Esophagus muscularis mucosa (tissue), 4 donors: ENCODE results near the gene KTN1. TPM values are rescaled to one million over a fixed set of nuclear protein-coding genes. Genes with fewer than 3 reads are reported as not detected.

Experiments
- DNase-seq: peaks from one replicate; pipeline ENCODE4 v3.0.0-alpha.2; 2017; ENCODE audit errors: extremely low spot score
- H3K27ac ChIP-seq, 4 donors: fragments of 200-600 bp; sonication (generic); replicated peaks in 1 of 4; 1 replicate in 3 of 4; 2 replicates in 1 of 4; pipeline ENCODE4 v1.5.1; 2016 to 2019; ENCODE audit warnings: mild to moderate bottlenecking in 1 of 4
- H3K27me3 ChIP-seq, 4 donors: fragments of 200-600 bp; sonication (generic); one replicate each; pipeline versions ENCODE4 v1.5.1 to v1.6.0; 2016 to 2019
- H3K36me3 ChIP-seq, 4 donors: fragments of 200-600 bp; sonication (generic); one replicate each; pipeline ENCODE4 v1.5.1; 2016 to 2019
- H3K4me1 ChIP-seq, 4 donors: fragments of 200-600 bp; sonication (generic); one replicate each; pipeline ENCODE4 v1.5.1; 2016 to 2019
- H3K4me3 ChIP-seq, 4 donors: fragments of 200-600 bp; sonication (generic); 1 replicate in 2 of 4; 2 replicates in 2 of 4; pipeline ENCODE4 v1.5.1; 2016 to 2019; ENCODE audit warnings: mild to moderate bottlenecking in 4 of 4, moderate library complexity in 1 of 4
- H3K9me3 ChIP-seq, 4 donors: fragments of 200-600 bp; sonication (generic); 1 replicate in 3 of 4; 2 replicates in 1 of 4; pipeline ENCODE4 v1.5.1; 2016 to 2019
- EP300 ChIP-seq: sonication (generic); formaldehyde crosslinking; IDR thresholded peaks from one replicate; pipeline ENCODE4 v1.6.1; 2017; ENCODE audit warnings: antibody characterized with exemption
- POLR2A ChIP-seq: fragments of 450-650 bp; IDR thresholded peaks from one replicate; pipeline ENCODE4 v1.6.1; 2017; ENCODE audit warnings: antibody characterized with exemption, moderate library complexity, mild to moderate bottlenecking, low read depth
- POLR2AphosphoS5 ChIP-seq, 2 donors: sonication (generic); formaldehyde crosslinking; IDR thresholded peaks; one replicate each; pipeline ENCODE4 v1.6.1; 2017; ENCODE audit warnings: antibody characterized with exemption in 2 of 2
- WGBS: methylation state at CpG from one replicate; pipeline ENCODE4 v1.1.5; 2018; 5-methylcytosine and 5-hydroxymethylcytosine counted together
- intact Hi-C: fragments of 100-400 bp; cut with DNase I; formaldehyde crosslinking; loops from one replicate; pipeline ENCODE4 v1.15.1; 2023
- total RNA-seq, 4 donors: library from RNA; depleted of rRNA; stranded (reverse); fragments of >200 nt; gene quantifications; one replicate each; pipeline versions ENCODE4 v1.1.0 to v1.2.1, GENCODE V29; 2016
- TF ChIP-seq, protein P1 (sequence below), 3 experiments: fragments of 200-600 bp in 2 of 3; fragments of 450-650 bp in 1 of 3; sonication (generic) in 2 of 3; IDR thresholded peaks; one replicate each; pipeline ENCODE4 v1.5.1; 2017 to 2019; ENCODE audit warnings: antibody characterized with exemption in 3 of 3, mild to moderate bottlenecking in 2 of 3, moderate library complexity in 1 of 3

The KTN1 gene
- total RNA-seq, 4 donors from 2014 or later: 137 to 151 (median 146) TPM

DNA sequence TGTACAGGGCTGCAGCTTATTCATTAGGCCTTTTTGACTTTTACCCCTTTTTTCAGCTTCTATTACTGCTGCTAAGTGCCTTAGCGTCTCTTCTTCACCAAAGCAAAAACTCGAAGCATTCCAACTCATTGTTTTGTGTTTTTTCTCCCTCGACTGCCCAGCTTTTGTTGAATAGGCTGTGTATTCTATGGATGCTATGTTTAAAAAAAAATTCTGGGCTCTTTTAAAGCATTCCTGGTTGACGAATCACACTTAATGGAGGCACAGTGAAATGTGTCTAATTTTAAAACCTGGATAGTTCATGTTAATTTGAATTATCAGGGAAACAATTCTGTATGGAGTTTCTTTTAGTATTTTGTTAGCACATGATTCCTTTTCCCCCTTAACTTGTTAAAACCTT, 29.7 kb downstream of the KTN1 start:
- no peak for DNase-seq
- H3K27me3 ChIP-seq: no peaks in the 10 kb centered on the region
- WGBS: 35% methylated on average over 4 of the region's 4 CpGs
- intact Hi-C loops: no loop called here
- TF ChIP-seq POLR2A (no peak), EP300 (no peak), POLR2AphosphoS5 (IDR thresholded peaks at IDR 0.05) (no peak)
- TF ChIP-seq, protein P1, sequence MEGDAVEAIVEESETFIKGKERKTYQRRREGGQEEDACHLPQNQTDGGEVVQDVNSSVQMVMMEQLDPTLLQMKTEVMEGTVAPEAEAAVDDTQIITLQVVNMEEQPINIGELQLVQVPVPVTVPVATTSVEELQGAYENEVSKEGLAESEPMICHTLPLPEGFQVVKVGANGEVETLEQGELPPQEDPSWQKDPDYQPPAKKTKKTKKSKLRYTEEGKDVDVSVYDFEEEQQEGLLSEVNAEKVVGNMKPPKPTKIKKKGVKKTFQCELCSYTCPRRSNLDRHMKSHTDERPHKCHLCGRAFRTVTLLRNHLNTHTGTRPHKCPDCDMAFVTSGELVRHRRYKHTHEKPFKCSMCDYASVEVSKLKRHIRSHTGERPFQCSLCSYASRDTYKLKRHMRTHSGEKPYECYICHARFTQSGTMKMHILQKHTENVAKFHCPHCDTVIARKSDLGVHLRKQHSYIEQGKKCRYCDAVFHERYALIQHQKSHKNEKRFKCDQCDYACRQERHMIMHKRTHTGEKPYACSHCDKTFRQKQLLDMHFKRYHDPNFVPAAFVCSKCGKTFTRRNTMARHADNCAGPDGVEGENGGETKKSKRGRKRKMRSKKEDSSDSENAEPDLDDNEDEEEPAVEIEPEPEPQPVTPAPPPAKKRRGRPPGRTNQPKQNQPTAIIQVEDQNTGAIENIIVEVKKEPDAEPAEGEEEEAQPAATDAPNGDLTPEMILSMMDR (IDR thresholded peaks at IDR 0.05): no peak
- H3K4me3 ChIP-seq: no peak overlapping the region
- no peaks in the 10 kb centered on the region for H3K9me3 ChIP-seq
- peaks cover 0 to 7% (median 6%) of the 10 kb centered on the region in 4 donors for H3K36me3 ChIP-seq
- no peak overlapping the region for H3K27ac ChIP-seq
- peaks cover 25 to 43% (median 34%) of the 10 kb centered on the region in 4 donors for H3K4me1 ChIP-seq

GRCh38 chr14:55610713-55611370, 30.8 kb downstream of the KTN1 start:
- TF ChIP-seq EP300: no peak
- peaks cover 0 to 18% (median 9%) of the 10 kb centered on the region in 4 donors for H3K36me3 ChIP-seq
- no peak overlapping the region for H3K27ac ChIP-seq
- H3K4me1 ChIP-seq: peaks cover 19 to 31% (median 27%) of the 10 kb centered on the region in 4 donors
- no peaks in the 10 kb centered on the region for H3K27me3 ChIP-seq
- intact Hi-C loops: no loop called here
- WGBS: 84% methylated on average over 12 of the region's 12 CpGs
- no peaks in the 10 kb centered on the region for H3K9me3 ChIP-seq
- no peak for DNase-seq
- no peak overlapping the region for H3K4me3 ChIP-seq

DNA sequence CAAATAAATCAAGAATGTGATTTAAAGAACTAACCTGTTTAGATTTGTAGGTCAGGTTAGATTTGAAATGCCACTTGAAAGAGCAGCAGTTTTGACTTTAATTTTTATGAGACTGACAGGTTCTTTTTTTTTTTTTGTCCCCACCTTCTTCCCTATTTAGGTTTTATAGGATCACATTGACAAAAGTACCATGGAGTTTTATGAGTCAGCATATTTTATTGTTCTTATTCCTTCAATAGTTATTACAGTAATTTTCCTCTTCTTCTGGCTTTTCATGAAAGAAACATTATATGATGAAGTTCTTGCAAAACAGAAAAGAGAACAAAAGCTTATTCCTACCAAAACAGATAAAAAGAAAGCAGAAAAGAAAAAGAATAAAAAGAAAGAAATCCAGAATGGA, 31.9 kb downstream of the KTN1 start:
- Histone ChIP-seq H3K27me3 (no peaks in the 10 kb centered on the region), H3K36me3 (peaks cover 9 to 28% (median 17%) of the 10 kb centered on the region in 4 donors), H3K4me1 (peaks cover 16 to 29% (median 22%) of the 10 kb centered on the region in 4 donors), H3K9me3 (no peaks in the 10 kb centered on the region), H3K4me3 (no peak overlapping the region), H3K27ac (no peak overlapping the region)
- intact Hi-C loops: no loop called here
- TF ChIP-seq POLR2AphosphoS5 (IDR thresholded peaks at IDR 0.05) (no peak), EP300 (no peak), POLR2A (no peak)
- TF ChIP-seq, protein P1 (IDR thresholded peaks at IDR 0.05): no peak
- no peak for DNase-seq

DNA sequence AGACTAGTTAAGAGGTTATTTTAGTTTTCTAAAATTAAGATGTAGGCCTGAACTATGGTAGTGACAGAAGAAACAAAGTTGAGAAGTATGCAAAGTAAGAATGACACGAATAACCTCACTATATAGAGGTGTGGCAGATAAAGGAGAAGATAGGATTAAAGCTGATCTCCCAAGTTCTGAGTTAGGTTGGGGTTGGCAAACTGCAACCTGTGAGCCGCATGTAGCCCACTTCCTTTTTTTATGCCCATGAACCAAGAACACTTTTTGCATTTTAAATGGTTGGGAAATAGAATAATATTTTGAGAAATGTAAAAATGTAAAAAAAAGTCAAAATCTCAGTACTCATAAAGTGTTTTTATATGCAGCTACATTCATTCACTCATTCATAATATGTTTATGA, 34.3 kb downstream of the KTN1 start:
- Histone ChIP-seq H3K9me3 (no peaks in the 10 kb centered on the region), H3K27ac (no peak overlapping the region), H3K4me1 (peaks cover 11 to 20% (median 16%) of the 10 kb centered on the region in 4 donors), H3K4me3 (no peak overlapping the region), H3K36me3 (peaks cover 12 to 52% (median 31%) of the 10 kb centered on the region in 4 donors), H3K27me3 (no peaks in the 10 kb centered on the region)
- intact Hi-C loops: no loop called here
- TF ChIP-seq POLR2AphosphoS5 (IDR thresholded peaks at IDR 0.05) (no peak), EP300 (no peak), POLR2A (no peak)
- TF ChIP-seq, protein P1 (IDR thresholded peaks at IDR 0.05): no peak
- 91% methylated on average over 2 of the region's 2 CpGs for WGBS
- DNase-seq: no peak

GRCh38 chr14:55620277-55620676, 40.3 kb downstream of the KTN1 start:
- WGBS: no CpG with 5 or more reads among the region's 1 CpG
- H3K27me3 ChIP-seq: no peaks in the 10 kb centered on the region
- H3K9me3 ChIP-seq: no peaks in the 10 kb centered on the region
- TF ChIP-seq POLR2AphosphoS5 (IDR thresholded peaks at IDR 0.05) (no peak), POLR2A (no peak), EP300 (no peak)
- TF ChIP-seq, protein P1 (IDR thresholded peaks at IDR 0.05): no peak
- no peak for DNase-seq
- intact Hi-C loops: no loop called here
- no peak overlapping the region for H3K4me3 ChIP-seq
- peaks cover 0 to 10% (median 5%) of the 10 kb centered on the region in 4 donors for H3K4me1 ChIP-seq
- peaks cover 35 to 87% (median 52%) of the 10 kb centered on the region in 4 donors for H3K36me3 ChIP-seq
- H3K27ac ChIP-seq: no peak overlapping the region
